Activated gamma-delta T cell (primary cell): ENCODE results near the gene HDAC5.
"Not testable (repeated sequence)": the region's sequence is repeated elsewhere in the genome, so short reads cannot be mapped to it uniquely, and the experiment has no call there.

Experiments
- DNase-seq: peaks from one replicate; lab custom pipeline; 2025; lab: John Stamatoyannopoulos, UW

HDAC5 gene

GRCh38 chr17:44133918-44134476 lies 10.6 kb upstream of the HDAC5 start:
- no peak for DNase-seq

- no peak for DNase-seq
Measured at GRCh38 chr17:44132275-44132821, 8.9 kb upstream of the HDAC5 start.

- not testable (repeated sequence) for DNase-seq
Measured at GRCh38 chr17:44131372-44131771, 7.9 kb upstream of the HDAC5 start.

- no peak for DNase-seq
Measured at GRCh38 chr17:44130693-44131349, 7.4 kb upstream of the HDAC5 start.

GRCh38 chr17:44128383-44128782 lies 4.9 kb upstream of the HDAC5 start:
- DNase-seq: no peak

GRCh38 chr17:44124118-44124438 lies 637 bp upstream of the HDAC5 start:
- no peak for DNase-seq

GRCh38 chr17:44122816-44123355 lies 555 bp downstream of the HDAC5 start:
- no peak for DNase-seq

GRCh38 chr17:44121997-44122815 lies 1.2 kb downstream of the HDAC5 start:
- no peak for DNase-seq

GRCh38 chr17:44120851-44121605 lies 2.4 kb downstream of the HDAC5 start:
- no peak for DNase-seq

- DNase-seq: not testable (repeated sequence)
Measured at GRCh38 chr17:44120281-44120680, 3.2 kb downstream of the HDAC5 start.

- no peak for DNase-seq
Measured at GRCh38 chr17:44119798-44120197, 3.6 kb downstream of the HDAC5 start.

- DNase-seq: no peak
Measured at GRCh38 chr17:44119062-44119461, 4.4 kb downstream of the HDAC5 start.

GRCh38 chr17:44118427-44119050 lies 4.9 kb downstream of the HDAC5 start:
- DNase-seq: no peak

- no peak for DNase-seq
Measured at GRCh38 chr17:44117351-44117750, 6.1 kb downstream of the HDAC5 start.

- no peak for DNase-seq
Measured at GRCh38 chr17:44115585-44116415, 7.6 kb downstream of the HDAC5 start.

GRCh38 chr17:44113868-44114840 lies 9.3 kb downstream of the HDAC5 start:
- no peak for DNase-seq

GRCh38 chr17:44113382-44113781 lies 10.1 kb downstream of the HDAC5 start:
- no peak for DNase-seq

- DNase-seq: no peak
Measured at GRCh38 chr17:44112284-44113280, 10.9 kb downstream of the HDAC5 start.
